Measurements from ENCODE around the gene ITGA3. TPM values are rescaled to one million over a fixed set of nuclear protein-coding genes. Genes with fewer than 3 reads are reported as not detected.

ITGA3 gene
- total and polyA plus RNA-seq, 4 donors: 0.79 to 4.4 (median 1.4) TPM

DNA sequence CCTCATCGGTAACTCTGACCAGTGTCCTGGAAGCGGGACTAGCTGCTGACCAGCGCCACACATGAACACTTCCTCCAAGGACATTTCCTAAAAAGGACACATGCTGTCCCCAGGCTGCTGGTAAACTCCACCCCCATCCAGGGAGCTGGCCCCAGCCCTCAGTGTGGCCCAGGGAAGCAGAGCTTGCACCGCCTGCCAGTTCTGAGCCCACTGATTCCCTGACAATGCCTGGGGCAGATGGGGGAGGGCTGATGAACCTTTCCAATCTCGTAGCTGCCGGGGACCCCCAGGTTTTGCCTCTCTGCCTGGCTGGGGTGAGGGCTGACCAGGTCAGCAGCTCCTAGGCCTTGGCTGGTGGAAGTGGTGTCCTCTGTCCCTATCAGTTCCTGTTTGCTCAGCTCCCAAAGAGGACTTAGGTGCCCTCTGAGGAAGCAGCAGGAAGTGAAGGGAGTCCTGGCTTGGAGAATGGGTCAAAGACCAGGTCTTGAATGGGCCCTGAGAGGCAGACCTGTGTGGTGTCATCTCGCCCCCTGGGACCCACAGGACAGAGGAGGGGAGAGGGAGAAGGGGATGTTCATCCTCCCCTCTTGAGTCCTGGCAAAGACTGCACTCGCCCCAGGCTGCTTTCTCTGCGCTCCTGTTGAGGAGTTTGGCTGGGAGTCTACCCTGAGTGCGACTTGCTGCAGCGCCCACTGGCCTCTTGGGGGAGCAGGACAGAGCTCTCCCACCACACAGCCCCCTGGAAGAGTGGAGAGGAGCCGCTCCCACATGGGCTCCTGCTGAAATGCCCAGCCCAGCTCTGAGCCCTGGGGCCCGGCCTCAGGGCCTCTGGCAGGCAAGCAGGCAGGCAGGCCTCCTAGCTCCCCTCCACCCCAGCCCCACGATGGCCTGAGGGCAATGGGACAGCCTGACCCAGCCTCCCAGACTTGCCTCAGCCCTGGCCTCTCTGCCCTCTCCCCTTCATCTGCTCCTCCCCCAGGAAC is 56.1 kb downstream of the ITGA3 start:
- DNase-seq (ENCODE audit: low spot score): no peak
- H3K27me3 ChIP-seq (ENCODE audit: control insufficient read depth in 4 of 4, insufficient read depth in 4 of 4, low read length in 3 of 4): no peaks in the 10 kb centered on the region
- 63% methylated on average over 14 of the region's 14 CpGs for WGBS
- no peak overlapping the region for H3K9ac ChIP-seq (ENCODE audit: low read depth in 1 of 2, low read length in 2 of 2)
- peaks cover 6 to 27% (median 16%) of the 10 kb centered on the region in 4 donors for H3K36me3 ChIP-seq (ENCODE audit: control insufficient read depth in 4 of 4, insufficient read depth in 3 of 4, low read depth in 1 of 4, low read length in 3 of 4)
- H3K9me3 ChIP-seq (ENCODE audit: control insufficient read depth in 4 of 4, low read length in 3 of 4): no peaks in the 10 kb centered on the region
- peak overlapping the region; percentile 74 for H3K27ac ChIP-seq (ENCODE audit: low read depth in 1 of 2, low read length in 2 of 2)
- no peak for TF ChIP-seq JUND (IDR thresholded peaks at IDR 0.05)
- TF ChIP-seq, protein P1, sequence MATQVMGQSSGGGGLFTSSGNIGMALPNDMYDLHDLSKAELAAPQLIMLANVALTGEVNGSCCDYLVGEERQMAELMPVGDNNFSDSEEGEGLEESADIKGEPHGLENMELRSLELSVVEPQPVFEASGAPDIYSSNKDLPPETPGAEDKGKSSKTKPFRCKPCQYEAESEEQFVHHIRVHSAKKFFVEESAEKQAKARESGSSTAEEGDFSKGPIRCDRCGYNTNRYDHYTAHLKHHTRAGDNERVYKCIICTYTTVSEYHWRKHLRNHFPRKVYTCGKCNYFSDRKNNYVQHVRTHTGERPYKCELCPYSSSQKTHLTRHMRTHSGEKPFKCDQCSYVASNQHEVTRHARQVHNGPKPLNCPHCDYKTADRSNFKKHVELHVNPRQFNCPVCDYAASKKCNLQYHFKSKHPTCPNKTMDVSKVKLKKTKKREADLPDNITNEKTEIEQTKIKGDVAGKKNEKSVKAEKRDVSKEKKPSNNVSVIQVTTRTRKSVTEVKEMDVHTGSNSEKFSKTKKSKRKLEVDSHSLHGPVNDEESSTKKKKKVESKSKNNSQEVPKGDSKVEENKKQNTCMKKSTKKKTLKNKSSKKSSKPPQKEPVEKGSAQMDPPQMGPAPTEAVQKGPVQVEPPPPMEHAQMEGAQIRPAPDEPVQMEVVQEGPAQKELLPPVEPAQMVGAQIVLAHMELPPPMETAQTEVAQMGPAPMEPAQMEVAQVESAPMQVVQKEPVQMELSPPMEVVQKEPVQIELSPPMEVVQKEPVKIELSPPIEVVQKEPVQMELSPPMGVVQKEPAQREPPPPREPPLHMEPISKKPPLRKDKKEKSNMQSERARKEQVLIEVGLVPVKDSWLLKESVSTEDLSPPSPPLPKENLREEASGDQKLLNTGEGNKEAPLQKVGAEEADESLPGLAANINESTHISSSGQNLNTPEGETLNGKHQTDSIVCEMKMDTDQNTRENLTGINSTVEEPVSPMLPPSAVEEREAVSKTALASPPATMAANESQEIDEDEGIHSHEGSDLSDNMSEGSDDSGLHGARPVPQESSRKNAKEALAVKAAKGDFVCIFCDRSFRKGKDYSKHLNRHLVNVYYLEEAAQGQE (IDR thresholded peaks at IDR 0.05): no peak
- TF ChIP-seq FOXA2 (IDR thresholded peaks at IDR 0.05): no peak
- TF ChIP-seq, protein P2, sequence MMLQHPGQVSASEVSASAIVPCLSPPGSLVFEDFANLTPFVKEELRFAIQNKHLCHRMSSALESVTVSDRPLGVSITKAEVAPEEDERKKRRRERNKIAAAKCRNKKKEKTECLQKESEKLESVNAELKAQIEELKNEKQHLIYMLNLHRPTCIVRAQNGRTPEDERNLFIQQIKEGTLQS (IDR thresholded peaks at IDR 0.05): no peak
- TF ChIP-seq, protein P3, sequence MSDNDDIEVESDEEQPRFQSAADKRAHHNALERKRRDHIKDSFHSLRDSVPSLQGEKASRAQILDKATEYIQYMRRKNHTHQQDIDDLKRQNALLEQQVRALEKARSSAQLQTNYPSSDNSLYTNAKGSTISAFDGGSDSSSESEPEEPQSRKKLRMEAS (IDR thresholded peaks at IDR 0.05): no peak
- TF ChIP-seq, protein P4, sequence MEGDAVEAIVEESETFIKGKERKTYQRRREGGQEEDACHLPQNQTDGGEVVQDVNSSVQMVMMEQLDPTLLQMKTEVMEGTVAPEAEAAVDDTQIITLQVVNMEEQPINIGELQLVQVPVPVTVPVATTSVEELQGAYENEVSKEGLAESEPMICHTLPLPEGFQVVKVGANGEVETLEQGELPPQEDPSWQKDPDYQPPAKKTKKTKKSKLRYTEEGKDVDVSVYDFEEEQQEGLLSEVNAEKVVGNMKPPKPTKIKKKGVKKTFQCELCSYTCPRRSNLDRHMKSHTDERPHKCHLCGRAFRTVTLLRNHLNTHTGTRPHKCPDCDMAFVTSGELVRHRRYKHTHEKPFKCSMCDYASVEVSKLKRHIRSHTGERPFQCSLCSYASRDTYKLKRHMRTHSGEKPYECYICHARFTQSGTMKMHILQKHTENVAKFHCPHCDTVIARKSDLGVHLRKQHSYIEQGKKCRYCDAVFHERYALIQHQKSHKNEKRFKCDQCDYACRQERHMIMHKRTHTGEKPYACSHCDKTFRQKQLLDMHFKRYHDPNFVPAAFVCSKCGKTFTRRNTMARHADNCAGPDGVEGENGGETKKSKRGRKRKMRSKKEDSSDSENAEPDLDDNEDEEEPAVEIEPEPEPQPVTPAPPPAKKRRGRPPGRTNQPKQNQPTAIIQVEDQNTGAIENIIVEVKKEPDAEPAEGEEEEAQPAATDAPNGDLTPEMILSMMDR (IDR thresholded peaks at IDR 0.05; ENCODE audit: low read depth, low read length, missing input control): no peak
- no peak for TF ChIP-seq GABPA (IDR thresholded peaks at IDR 0.05 in 1 of 2, conservative IDR thresholded peaks at IDR 0.05 in 1 of 2)
- TF ChIP-seq TAF1 (conservative IDR thresholded peaks at IDR 0.05): no peak
- peak in 1 of 2 donors; percentile 5 for TF ChIP-seq RAD21 (IDR thresholded peaks at IDR 0.05)
- TF ChIP-seq YY1 (IDR thresholded peaks at IDR 0.05): peak; percentile 16
- TF ChIP-seq HNF4G (IDR thresholded peaks at IDR 0.05): no peak
- TF ChIP-seq, protein P5, sequence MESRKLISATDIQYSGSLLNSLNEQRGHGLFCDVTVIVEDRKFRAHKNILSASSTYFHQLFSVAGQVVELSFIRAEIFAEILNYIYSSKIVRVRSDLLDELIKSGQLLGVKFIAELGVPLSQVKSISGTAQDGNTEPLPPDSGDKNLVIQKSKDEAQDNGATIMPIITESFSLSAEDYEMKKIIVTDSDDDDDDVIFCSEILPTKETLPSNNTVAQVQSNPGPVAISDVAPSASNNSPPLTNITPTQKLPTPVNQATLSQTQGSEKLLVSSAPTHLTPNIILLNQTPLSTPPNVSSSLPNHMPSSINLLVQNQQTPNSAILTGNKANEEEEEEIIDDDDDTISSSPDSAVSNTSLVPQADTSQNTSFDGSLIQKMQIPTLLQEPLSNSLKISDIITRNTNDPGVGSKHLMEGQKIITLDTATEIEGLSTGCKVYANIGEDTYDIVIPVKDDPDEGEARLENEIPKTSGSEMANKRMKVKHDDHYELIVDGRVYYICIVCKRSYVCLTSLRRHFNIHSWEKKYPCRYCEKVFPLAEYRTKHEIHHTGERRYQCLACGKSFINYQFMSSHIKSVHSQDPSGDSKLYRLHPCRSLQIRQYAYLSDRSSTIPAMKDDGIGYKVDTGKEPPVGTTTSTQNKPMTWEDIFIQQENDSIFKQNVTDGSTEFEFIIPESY (IDR thresholded peaks at IDR 0.05): no peak
- peak; percentile 71 for TF ChIP-seq NR2F2 (IDR thresholded peaks at IDR 0.05)
- TF ChIP-seq HNF4A (conservative IDR thresholded peaks at IDR 0.05): no peak
- TF ChIP-seq SP1 (IDR thresholded peaks at IDR 0.05): peak; percentile 63
- peak; percentile 42 to 51 for TF ChIP-seq RXRA (IDR thresholded peaks at IDR 0.05)
- TF ChIP-seq FOXA1 (IDR thresholded peaks at IDR 0.05): no peak
- TF ChIP-seq EGR1 (IDR thresholded peaks at IDR 0.05; ENCODE audit: low read depth in 2 of 2): peak in 1 of 2 donors; percentile 70
- H3K4me3 ChIP-seq (ENCODE audit: low read depth in 1 of 3, low read length in 3 of 3): no peak overlapping the region
- H3K4me1 ChIP-seq (ENCODE audit: control insufficient read depth in 4 of 4, insufficient read depth in 4 of 4, low read length in 3 of 4): peaks cover 2 to 16% (median 10%) of the 10 kb centered on the region in 4 donors
